GM19240 (cell line): ENCODE results near the gene CYP2R1.

ENCODE experiments used
- DNase-seq: peaks from one replicate; pipeline ENCODE4 v3.0.0; 2011; ENCODE audit warnings: low spot score; ENCODE audit not compliant: insufficient read length

CYP2R1 gene

GRCh38 chr11:14835496-14836492, 56.2 kb downstream of the CYP2R1 start:
- no peak for DNase-seq
